ENCODE measurements around the gene ZNF775. TPM values are rescaled to one million over a fixed set of nuclear protein-coding genes. Genes with fewer than 3 reads are reported as not detected.

The ZNF775 gene
- total RNA-seq, 1 donor from 2014 or later = 12.1 TPM

DNA sequence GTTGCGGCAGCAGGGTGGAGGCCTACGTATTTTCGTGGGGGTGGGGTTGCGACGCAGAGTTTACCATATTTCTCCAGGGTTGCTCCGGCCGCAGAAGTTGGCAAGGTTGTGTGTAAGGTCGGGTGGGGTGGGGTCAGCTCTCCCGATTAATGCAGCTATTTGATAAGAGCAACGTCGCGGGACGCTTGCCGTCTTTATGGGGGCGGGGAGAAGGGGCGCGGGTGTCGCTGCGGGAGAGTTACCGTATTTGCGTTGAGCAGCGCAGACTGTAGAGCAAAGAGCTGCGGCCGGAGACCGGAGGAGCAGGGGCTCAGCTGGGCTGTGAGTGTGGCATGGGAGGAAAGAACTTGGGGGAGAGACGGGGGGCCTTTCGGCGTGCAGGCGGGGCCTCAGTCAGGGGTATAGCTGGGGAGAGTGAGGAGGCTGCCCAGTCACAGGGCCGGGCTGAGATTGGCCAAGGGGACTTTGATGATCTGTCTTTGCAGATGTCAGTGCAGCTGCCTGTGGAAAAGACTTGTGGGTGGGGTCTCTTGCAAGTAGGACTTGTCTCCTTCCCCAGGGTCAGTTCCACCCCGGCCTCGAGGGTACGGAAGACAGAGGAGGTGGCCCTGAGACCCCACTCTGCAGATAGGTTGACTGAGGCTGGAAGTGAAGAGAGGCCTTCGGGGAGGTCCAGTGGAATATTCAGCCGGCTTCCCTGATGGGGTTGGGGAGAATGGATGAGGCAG lies 26.6 kb downstream of the ZNF775 start:
- Mint-ChIP-seq H3K36me3 (ENCODE audit: low read depth, unreplicated experiment) (peaks cover 23% of the 10 kb centered on the region), H3K4me3 (ENCODE audit: unreplicated experiment) (peak overlapping the region; percentile 95), H3K27me3 (ENCODE audit: unreplicated experiment) (peaks cover 24% of the 10 kb centered on the region), H3K9me3 (ENCODE audit: unreplicated experiment) (no peaks in the 10 kb centered on the region), H3K27ac (ENCODE audit: unreplicated experiment) (peak overlapping the region; percentile 78), H3K4me1 (ENCODE audit: unreplicated experiment) (peaks cover 35% of the 10 kb centered on the region)
- DNase-seq (ENCODE audit: low spot score) = peak; percentile 53
- TF ChIP-seq CTCF (IDR thresholded peaks at IDR 0.05; ENCODE audit: unreplicated experiment) = no peak

GRCh38 chr7:150406312-150406566 lies 27.1 kb downstream of the ZNF775 start:
- no peak for TF ChIP-seq CTCF (IDR thresholded peaks at IDR 0.05; ENCODE audit: unreplicated experiment)
- H3K27ac Mint-ChIP-seq (ENCODE audit: unreplicated experiment) = peak overlapping the region; percentile 78
- no peak for DNase-seq (ENCODE audit: low spot score)
- no peaks in the 10 kb centered on the region for H3K9me3 Mint-ChIP-seq (ENCODE audit: unreplicated experiment)
- peak overlapping the region; percentile 95 for H3K4me3 Mint-ChIP-seq (ENCODE audit: unreplicated experiment)
- peaks cover 32% of the 10 kb centered on the region for H3K4me1 Mint-ChIP-seq (ENCODE audit: unreplicated experiment)
- H3K27me3 Mint-ChIP-seq (ENCODE audit: unreplicated experiment) = peaks cover 24% of the 10 kb centered on the region
- H3K36me3 Mint-ChIP-seq (ENCODE audit: low read depth, unreplicated experiment) = peaks cover 23% of the 10 kb centered on the region

DNA sequence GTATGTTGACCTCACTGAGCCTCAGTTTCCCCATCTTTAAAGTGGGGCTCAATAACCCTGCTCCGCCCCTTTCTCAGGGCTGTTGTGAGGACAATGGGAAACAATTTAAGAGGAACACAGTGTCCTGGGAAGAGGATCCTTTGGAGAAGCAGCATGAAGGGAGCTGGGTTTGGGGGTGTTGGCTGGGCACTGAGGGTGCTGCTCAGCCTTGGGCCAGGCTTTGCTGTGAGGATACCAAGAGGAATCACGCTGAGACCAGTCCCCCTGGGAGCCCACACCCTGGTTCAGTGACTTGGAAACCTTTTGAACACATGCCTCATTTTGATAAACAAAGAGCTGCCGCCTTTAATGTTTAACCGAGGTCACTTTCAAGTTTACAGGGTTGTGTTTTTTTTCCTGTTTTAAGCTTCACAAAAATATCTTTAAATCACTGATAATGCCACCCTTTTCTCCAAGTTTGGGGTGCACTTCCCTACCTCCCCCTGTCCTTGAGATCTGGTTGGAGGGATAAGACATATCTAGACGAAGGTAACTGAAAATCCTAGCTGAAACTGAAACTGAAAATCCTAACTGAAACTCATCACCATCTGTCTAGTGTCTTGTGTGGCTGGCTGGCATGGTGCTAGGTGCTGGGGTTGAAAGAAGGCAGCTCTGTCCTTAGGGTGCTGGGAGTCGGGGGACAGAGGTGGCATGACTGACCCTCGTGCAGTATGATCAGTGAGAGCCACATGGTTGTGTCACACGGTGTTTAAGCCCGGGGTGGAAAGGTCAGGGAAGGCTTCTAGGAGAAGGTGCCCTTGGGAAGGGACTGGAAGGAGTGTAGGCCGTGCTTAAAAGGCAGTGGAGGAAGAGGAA lies 27.7 kb downstream of the ZNF775 start:
- no peak for TF ChIP-seq CTCF (IDR thresholded peaks at IDR 0.05; ENCODE audit: unreplicated experiment)
- Mint-ChIP-seq H3K27ac (ENCODE audit: unreplicated experiment) (peak overlapping the region; percentile 34), H3K9me3 (ENCODE audit: unreplicated experiment) (no peaks in the 10 kb centered on the region), H3K27me3 (ENCODE audit: unreplicated experiment) (peaks cover 23% of the 10 kb centered on the region), H3K36me3 (ENCODE audit: low read depth, unreplicated experiment) (peaks cover 23% of the 10 kb centered on the region), H3K4me3 (ENCODE audit: unreplicated experiment) (peak overlapping the region; percentile 95), H3K4me1 (ENCODE audit: unreplicated experiment) (peaks cover 30% of the 10 kb centered on the region)
- no peak for DNase-seq (ENCODE audit: low spot score)

DNA sequence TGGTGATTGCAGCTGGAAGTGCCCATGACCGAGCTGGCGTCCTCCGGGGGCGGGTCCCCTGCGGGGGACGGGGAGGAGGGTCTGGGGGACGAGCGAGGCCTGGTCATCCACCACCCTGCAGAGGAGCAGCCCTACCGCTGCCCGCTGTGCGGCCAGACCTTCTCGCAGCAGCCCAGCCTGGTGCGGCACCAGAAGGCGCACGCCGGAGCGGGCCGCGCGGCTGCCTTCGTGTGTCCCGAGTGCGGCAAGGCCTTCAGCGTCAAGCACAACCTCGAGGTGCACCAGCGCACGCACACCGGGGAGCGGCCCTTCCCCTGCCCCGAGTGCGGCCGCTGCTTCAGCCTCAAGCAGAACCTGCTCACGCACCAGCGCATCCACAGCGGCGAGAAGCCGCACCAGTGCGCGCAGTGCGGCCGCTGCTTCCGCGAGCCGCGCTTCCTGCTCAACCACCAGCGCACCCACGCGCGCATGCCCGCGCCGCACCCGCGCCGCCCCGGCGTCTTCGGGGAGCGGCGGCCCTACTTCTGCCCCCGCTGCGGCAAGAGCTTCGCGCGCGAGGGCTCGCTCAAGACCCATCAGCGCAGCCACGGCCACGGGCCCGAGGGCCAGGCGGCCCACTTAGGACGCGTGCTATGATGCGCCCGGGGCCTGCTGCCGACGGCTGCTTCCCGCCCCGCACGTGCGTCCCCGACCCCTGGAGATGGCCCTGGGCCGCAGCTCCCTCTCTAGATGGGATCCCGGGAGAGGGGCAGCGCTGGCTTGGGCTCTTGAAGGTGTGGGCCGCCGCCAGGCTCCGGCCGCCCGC lies 28.7 kb downstream of the ZNF775 start:
- no peak for TF ChIP-seq CTCF (IDR thresholded peaks at IDR 0.05; ENCODE audit: unreplicated experiment)
- H3K9me3 Mint-ChIP-seq (ENCODE audit: unreplicated experiment) = no peaks in the 10 kb centered on the region
- H3K36me3 Mint-ChIP-seq (ENCODE audit: low read depth, unreplicated experiment) = peaks cover 26% of the 10 kb centered on the region
- no peak overlapping the region for H3K4me3 Mint-ChIP-seq (ENCODE audit: unreplicated experiment)
- H3K27me3 Mint-ChIP-seq (ENCODE audit: unreplicated experiment) = peaks cover 20% of the 10 kb centered on the region
- H3K4me1 Mint-ChIP-seq (ENCODE audit: unreplicated experiment) = peaks cover 33% of the 10 kb centered on the region
- no peak for DNase-seq (ENCODE audit: low spot score)
- H3K27ac Mint-ChIP-seq (ENCODE audit: unreplicated experiment) = no peak overlapping the region

Measured in endothelial cell (in vitro differentiated cells).